SH-SY5Y (cell line): Measurements from ENCODE around the gene MYO10.

Source experiments
- GATA2 ChIP-seq: IDR thresholded peaks from 2 replicates; pipeline ENCODE4 v1.6.1; 2011; ENCODE audit warnings: mild to moderate bottlenecking, low read depth, low read length
- GATA3 ChIP-seq: IDR thresholded peaks from 2 replicates; pipeline ENCODE4 v1.6.1; 2011; ENCODE audit warnings: low read depth, mild to moderate bottlenecking, low read length, moderate library complexity

DNA sequence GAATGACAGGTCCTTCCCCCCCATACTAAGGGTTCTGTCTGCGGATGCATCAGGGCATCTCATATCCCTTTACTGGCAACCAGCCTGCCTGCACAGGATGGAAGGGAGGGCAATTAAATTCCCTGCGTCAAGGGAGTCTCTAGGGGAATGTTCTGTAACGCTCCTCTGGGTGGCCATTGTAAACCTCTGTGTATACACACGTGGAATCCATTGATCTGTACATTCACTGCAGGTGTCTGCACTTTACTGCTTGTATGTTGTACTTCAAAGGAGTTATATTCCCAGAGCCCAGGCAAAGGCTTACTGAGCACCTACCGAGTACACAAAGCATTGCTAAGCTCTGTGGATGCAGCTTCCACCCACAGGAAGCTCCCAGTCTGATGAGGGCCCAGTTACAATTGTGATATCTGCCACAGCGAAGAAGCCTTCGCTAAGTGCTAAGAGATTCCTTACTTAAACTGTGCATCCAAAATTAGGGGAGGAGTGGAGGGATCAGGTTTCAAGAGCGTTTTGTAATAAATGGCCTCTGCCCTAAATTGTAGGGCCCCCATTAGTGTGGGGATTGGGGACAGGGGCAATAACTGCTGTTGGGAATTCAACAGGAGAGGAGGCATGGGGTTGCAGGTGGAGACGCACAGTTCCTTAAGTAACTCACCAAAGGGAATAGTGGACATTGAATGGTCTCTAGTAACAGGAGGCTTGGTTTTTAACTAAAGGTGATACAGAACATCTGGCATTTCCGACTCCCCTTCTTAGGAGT is 317.8 kb downstream of the MYO10 start:
- TF ChIP-seq GATA3 (no peak), GATA2 (no peak)
